Right lung (tissue), 10 donors: Measurements from ENCODE around the gene KCNS3. TPM values are rescaled to one million over a fixed set of nuclear protein-coding genes. Genes with fewer than 3 reads are reported as not detected.
A peak's percentile ranks its signal among the peaks of the same experiment; 100 is the strongest.

Experiments used
- DNase-seq, 2 donors: peaks; one replicate each; pipeline ENCODE4 v3.0.0-alpha.2; 2013
- long read RNA-seq, 8 donors: transcript quantifications; one replicate each; lab custom pipeline, GENCODE V29; 2026
- polyA plus RNA-seq, 5 donors: library from polyadenylated mRNA; unstranded; fragments of 120-200 nt; gene quantifications; one replicate each; pipeline versions ENCODE4 v1.2.1 to v1.2.3, GENCODE V29; 2013; ENCODE audit warnings: inconsistent platforms in 1 of 5, low replicate concordance in 1 of 5; ENCODE audit not compliant: insufficient read length in 5 of 5, insufficient read depth in 1 of 5

The KCNS3 gene
- 10 to 100 TPM; 26.5 to 42.2 (median 31.7) TPM for polyA plus RNA-seq
- long read RNA-seq, donor 1, transcript KCNS3-201 (3 exons, 2,333 nt) = major isoform, 11 of 12 reads
- long read RNA-seq, donor 1, partial matches to known transcripts = 0 of 12 reads
- long read RNA-seq, donor 1, other reads (novel, unspliced or antisense) = 0 of 12 reads
- long read RNA-seq, donor 2, partial matches to known transcripts = 0 of 24 reads
- long read RNA-seq, donor 2, other reads (novel, unspliced or antisense) = 22 of 24 reads
- long read RNA-seq, donor 3, partial matches to known transcripts = 12 of 14 reads
- long read RNA-seq, donor 3, other reads (novel, unspliced or antisense) = 0 of 14 reads
- long read RNA-seq, donor 4, partial matches to known transcripts = 9 of 11 reads
- long read RNA-seq, donor 4, other reads (novel, unspliced or antisense) = 0 of 11 reads
- long read RNA-seq, donor 5, transcript KCNS3-201 (3 exons, 2,333 nt) = major isoform, 15 of 32 reads
- long read RNA-seq, donor 5, partial matches to known transcripts = 17 of 32 reads
- long read RNA-seq, donor 5, other reads (novel, unspliced or antisense) = 0 of 32 reads
- long read RNA-seq, donor 6, transcript KCNS3-201 (3 exons, 2,333 nt) = major isoform, 9 of 17 reads
- long read RNA-seq, donor 6, partial matches to known transcripts = 8 of 17 reads
- long read RNA-seq, donor 6, other reads (novel, unspliced or antisense) = 0 of 17 reads
- long read RNA-seq, donor 7, transcript KCNS3-201 (3 exons, 2,333 nt) = major isoform, 5 of 10 reads
- long read RNA-seq, donor 7, partial matches to known transcripts = 5 of 10 reads
- long read RNA-seq, donor 7, other reads (novel, unspliced or antisense) = 0 of 10 reads
- long read RNA-seq, donor 8, partial matches to known transcripts = 0 of 3 reads
- long read RNA-seq, donor 8, other reads (novel, unspliced or antisense) = 0 of 3 reads

GRCh38 chr2:17878281-17879136, at the start of gene KCNS3:
Gene KCNS3, plus strand, starts transcription at chr2:17878667. Its CDS starts 52,342 bp downstream, at chr2:17931009.
- peak; percentile 23 to 38 for DNase-seq

GRCh38 chr2:17830053-17831034, 48.1 kb upstream of the KCNS3 start:
- peak; percentile 45 to 56 for DNase-seq

- no peak for DNase-seq
Observed at GRCh38 chr2:17835516-17835915, 43.0 kb upstream of the KCNS3 start.

- no peak for DNase-seq
Observed at GRCh38 chr2:17839959-17840358, 38.5 kb upstream of the KCNS3 start.

DNA sequence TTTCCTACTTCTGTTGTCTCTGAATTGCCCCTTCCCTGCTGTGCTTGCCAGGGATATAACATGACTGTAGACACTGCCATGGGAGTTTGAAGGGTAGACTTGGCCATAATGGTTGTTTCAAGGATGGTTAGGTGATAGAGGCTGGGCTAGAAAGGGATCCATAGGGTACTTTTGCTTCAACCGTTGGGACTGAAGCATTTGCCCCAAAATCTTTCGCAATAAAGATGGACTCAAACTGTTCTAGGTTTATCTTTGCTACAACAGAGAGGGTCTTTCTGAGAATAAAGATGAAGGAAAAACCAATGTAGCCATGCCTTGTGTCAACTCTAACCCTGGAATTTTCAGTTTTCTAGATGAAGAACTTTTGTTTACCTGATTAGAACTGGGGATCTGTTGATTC, 35.0 kb upstream of the KCNS3 start:
- DNase-seq = no peak

DNA sequence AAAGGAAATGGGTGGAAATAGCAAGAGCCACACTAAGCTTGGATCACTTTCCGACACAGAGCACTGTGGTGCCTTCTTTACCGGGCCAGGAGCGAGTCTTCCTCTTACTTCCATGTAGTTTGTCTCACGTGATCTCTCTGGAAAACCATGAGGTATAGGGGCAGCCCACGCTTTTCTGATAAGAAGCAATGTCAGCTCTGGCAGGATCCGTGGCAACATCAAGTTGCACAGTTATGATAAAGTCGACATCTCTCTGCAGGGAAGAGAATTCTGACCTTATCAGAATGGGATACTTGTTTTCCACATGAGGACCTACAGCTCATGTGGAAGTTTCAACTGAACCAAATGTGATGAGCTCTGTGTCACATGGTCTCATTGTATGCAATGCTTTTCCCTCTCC, 32.7 kb upstream of the KCNS3 start:
- DNase-seq = no peak

GRCh38 chr2:17846676-17847075, 31.8 kb upstream of the KCNS3 start:
- no peak for DNase-seq

- no peak for DNase-seq
Observed at GRCh38 chr2:17847236-17847635, 31.2 kb upstream of the KCNS3 start.

GRCh38 chr2:17849275-17849674, 29.2 kb upstream of the KCNS3 start:
- no peak for DNase-seq

DNA sequence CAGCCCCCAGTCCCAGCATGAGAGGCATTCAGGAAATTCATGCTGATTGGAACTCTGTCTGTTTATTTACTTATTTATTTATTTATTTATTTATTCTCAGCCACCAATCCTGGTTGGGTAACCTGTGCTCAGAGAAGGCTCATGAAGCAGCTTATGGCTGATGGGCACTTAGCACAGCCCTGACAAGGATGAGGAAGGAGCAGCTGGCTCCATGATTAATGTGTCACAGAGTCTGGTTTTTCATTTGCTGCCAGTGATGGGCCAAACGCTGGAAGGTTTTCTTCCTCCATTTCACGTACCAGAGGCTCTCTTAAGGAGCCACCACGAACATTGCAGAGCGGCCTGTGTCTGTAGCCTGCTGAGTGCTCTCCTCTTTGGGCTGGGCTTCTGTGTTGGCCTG, 28.3 kb upstream of the KCNS3 start:
- no peak for DNase-seq

GRCh38 chr2:17851731-17852585, 26.5 kb upstream of the KCNS3 start:
- DNase-seq = peak; percentile 20 to 41

DNA sequence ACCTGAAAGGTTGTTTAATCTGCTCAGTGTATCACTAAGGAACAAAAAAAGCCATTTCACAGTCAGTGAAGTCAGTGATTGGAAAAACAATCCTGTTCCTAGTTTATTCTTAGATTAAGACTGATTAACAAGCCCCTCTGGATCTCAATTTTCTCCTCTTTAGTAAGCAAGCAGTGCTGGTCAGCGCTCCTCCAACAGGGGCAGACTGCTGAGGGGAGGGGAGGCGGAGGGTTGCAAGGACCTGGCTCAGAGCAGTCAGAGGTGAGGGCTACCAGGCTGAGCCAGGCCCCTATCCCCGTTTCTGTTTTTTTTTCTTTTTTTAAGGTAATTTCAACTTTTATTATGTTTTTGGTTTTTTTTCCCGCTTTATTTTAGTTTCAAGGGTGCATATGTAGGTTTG, 24.7 kb upstream of the KCNS3 start:
- DNase-seq = no peak

DNA sequence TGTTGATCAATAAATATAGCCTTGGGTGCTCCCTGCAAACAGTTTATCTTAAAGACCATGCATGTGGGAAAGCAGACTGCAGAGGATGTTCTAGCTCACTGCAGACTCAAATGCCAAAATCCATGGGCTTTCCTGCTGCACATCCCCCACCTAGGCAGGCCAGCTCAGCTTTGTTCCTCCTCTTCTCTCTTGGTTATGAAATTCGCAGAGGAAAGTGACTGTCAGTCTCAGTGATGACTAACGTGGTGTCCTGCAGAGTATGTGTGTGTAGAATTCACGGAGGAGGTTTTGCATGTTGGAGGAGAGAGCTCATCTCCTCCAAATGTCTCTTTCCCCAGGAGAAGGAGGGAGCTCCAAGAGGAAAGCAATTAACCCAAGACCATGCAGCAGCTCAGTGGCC, 21.4 kb upstream of the KCNS3 start:
- DNase-seq = no peak

DNA sequence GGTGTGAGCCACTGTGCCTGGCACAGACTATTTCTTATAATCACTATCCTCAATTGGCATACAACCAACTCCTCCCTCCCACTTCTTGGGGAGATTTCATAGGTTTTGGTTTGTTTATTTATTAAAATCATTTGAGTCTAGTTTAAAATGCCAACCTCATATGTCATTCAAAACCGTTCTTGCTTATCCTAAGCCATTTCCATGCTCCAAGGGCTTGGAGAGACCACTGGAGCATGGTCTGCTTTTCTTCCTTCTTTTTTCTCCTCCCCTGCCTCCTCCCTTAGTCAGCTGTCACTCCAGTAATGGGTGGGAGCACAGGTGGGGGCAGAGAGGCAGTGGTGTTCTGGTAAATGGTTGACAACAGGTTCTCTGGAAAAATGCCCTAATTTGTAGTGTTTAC, 20.4 kb upstream of the KCNS3 start:
- no peak for DNase-seq

DNA sequence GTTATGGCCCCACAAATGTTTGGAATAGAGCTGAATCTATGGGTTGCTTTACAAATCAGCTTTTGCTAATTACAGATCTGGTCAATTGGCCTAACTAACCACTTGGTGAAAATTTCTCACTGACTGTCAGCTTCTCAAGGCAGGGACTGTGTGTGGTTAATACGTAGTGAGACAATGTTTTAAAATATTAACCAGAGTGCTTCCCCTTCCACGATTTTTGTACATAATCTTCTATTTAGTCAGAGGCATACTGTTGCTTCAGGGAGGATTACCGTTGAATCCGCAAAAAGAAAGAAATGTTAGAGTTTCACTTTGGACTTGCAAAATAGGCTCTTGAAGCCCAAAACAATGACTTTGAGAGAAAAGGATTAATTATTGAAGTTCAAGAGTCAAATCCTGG, 14.9 kb upstream of the KCNS3 start:
- no peak for DNase-seq

GRCh38 chr2:17864676-17865075, 13.8 kb upstream of the KCNS3 start:
- no peak for DNase-seq

- DNase-seq = no peak
Observed at GRCh38 chr2:17867133-17867532, 11.3 kb upstream of the KCNS3 start.

DNA sequence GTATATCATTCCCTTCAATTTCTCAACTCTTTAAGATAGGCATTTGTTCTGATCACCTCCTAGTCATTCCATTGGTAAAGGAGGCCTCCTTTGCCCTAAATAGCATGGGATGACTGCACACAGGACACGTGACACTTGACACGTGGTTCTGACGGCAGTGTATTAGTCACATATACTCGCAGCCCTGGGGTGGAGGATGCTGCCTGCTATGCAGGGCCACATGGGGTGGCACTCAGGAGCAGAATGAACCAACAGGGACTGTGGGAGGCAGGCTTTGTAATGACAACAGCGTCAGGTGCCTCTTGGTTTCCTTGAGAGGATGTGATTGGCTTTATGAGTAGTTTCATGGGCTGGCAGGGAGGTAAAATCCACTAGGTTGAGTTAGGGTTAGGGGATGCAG, 9.3 kb upstream of the KCNS3 start:
- no peak for DNase-seq

- DNase-seq = no peak
Observed at GRCh38 chr2:17871639-17872038, 6.8 kb upstream of the KCNS3 start.
